NCI-H2081 (cell line): ENCODE data around the gene JADE1.

Experiments
- DNase-seq, 2 experiments: peaks; one replicate each; lab custom pipeline; 2025; lab: John Stamatoyannopoulos, UW

The JADE1 gene

GRCh38 chr4:128876200-128876599, 66.7 kb downstream of the JADE1 start:
- DNase-seq = no peak

DNA sequence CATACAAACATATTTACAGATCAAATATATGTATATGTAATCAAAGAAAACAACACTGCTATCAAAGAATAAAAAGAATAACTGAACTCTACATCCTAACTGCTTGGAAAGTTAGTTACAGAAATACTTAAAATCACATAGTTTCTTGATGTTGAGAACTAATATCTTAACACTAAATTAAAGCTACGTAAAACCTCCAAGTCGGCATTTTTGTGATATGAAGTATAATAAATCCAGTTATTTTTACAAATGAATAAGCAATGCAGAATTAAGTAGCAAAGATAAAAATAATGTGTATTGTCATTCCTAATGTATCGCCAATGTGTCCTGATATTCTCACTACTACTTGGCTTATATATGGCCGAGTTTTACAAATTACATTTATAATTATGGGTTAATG, 68.4 kb downstream of the JADE1 start:
- DNase-seq = no peak

GRCh38 chr4:128879283-128879682, 69.8 kb downstream of the JADE1 start:
- DNase-seq = no peak

GRCh38 chr4:128879971-128880370, 70.5 kb downstream of the JADE1 start:
- DNase-seq = no peak

- DNase-seq = no peak
These were observed 71.2 kb downstream of the JADE1 start for GRCh38 chr4:128880662-128881061.

- DNase-seq = no peak
These were observed 95.3 kb downstream of the JADE1 start for GRCh38 chr4:128904821-128905220.

DNA sequence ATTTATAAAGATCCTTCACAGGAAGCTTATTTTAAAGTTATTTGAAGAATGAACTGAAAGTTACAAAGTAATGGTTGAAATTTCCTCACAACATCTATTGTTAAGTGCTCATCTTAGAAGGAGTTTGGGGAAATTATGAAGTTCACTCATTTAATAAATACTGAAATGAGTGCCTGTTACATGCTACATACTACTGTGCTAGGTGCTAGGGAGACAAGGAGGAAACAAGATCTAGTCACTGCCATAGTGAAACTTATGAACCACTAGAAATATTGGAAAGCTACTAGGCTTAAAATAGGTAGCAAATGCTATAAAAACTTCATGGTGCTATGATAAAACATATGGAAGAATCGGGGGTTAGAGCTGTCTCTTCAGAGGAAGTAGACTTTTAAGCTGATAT, 97.1 kb downstream of the JADE1 start:
- no peak for DNase-seq

DNA sequence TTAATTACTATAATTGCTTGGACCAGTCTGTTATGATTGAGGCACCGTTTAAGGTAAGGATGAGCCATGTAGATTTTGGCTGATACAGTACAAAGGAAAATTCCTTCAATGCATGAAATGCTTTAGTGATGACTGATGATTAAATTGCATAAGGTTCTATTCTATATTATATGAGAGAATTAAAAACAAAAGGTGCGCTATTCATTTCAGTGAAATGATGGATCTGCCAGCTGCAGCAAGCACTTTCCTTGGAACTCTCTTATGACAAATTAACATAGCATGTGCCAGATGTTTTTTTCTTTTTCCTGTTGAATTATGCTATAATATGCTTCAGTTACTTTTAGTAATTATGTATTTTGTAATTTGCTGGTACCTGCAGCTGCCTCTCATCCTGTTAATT, 98.5 kb downstream of the JADE1 start:
- no peak for DNase-seq

DNA sequence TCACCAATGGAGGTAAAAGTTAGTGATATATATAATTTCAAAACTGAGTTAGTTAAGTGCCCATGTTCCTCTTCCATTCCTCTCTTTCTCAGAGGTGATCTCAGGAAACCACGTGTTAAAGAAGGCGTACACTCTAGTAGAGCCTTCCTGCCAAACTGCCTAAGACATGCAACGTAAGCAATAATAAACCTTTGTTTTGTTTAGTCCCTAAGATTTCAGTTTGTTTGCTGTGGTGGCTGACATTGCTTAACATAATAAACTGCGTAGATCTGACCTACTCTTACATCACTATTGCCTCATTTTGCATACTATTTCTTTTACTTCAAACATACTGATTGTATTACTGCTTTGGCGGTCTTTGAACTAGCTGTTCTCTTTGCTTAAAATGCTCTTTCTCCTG, 99.2 kb downstream of the JADE1 start:
- no peak for DNase-seq

- DNase-seq = no peak
These were observed 103.7 kb downstream of the JADE1 start for GRCh38 chr4:128913228-128913627.

GRCh38 chr4:128915544-128915943, 106.0 kb downstream of the JADE1 start:
- no peak for DNase-seq

DNA sequence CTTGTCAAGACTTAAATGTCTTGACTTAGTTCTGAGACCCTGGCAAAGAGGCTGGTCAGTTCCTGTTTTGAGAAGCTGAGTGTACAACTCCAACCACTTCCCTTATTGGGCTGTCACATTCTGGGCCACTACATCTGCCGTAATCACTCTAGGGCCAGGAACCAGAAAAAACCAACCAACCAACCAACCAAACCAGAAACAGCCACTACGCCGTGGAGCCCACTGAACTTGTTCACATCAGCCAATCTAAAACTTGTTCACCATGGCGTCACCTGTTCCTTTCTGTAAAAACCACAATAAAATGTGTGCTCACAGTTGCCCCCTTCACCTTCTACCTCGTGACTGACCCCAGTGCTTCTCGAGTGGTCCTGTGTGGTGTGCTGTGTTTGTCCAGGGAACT, 107.3 kb downstream of the JADE1 start:
- DNase-seq = no peak

- DNase-seq = no peak
These were observed 108.3 kb downstream of the JADE1 start for GRCh38 chr4:128917781-128918180.

GRCh38 chr4:128921954-128922353, 112.5 kb downstream of the JADE1 start:
- DNase-seq = no peak
